ENCODE data around the gene OLIG1. TPM values are rescaled to one million over a fixed set of nuclear protein-coding genes. Genes with fewer than 3 reads are reported as not detected.

The OLIG1 gene
- total RNA-seq, 2 experiments from 2014 or later: not detected

DNA sequence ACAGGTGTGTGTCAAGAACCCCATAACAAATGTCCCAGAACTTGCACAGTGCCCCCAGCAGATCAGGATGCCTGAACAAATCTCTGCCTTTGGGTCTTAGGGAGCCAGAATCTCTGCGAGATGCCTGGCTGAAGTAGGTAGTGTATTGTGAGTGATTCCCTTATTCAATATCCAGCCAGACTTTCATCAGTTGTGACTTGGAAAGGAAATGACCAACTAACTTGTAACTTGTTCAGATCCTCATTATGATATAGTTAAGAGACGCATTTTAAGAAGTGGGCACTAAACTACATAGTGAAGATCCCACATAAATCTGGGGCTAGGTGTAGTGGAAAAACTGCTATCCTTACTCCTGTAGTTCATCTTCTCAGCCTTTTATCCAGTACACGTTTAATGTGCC is 32.4 kb upstream of the OLIG1 start:
- intact Hi-C loops (cut with DNase I, micrococcal nuclease): no loop called here
- H3K4me1 Mint-ChIP-seq (ENCODE audit: low read depth): peaks cover 13% of the 10 kb centered on the region
- no peak for DNase-seq
- peaks cover 10% of the 10 kb centered on the region for H3K4me1 ChIP-seq (ENCODE audit: insufficient read depth, low read length)
- H3K36me3 Mint-ChIP-seq (ENCODE audit: low read depth): no peaks in the 10 kb centered on the region
- no peak overlapping the region for H3K27ac Mint-ChIP-seq
- no peaks in the 10 kb centered on the region for H3K9me3 Mint-ChIP-seq
- no peak overlapping the region for H3K27ac ChIP-seq (ENCODE audit: low read depth in 1 of 2, low read length in 2 of 2)
- H3K9me3 ChIP-seq (ENCODE audit: control insufficient read depth in 1 of 2, insufficient read depth in 1 of 2, low read length in 2 of 2): peaks cover 0 to 11% of the 10 kb centered on the region in 2 experiments
- peaks cover 59% of the 10 kb centered on the region for H3K27me3 Mint-ChIP-seq
- H3K4me3 ChIP-seq (ENCODE audit: low read length): no peak overlapping the region
- H3K36me3 ChIP-seq (ENCODE audit: insufficient read depth, low read length): no peaks in the 10 kb centered on the region
- H3K4me3 Mint-ChIP-seq: no peak overlapping the region
- no peak for ATAC-seq (ENCODE audit: poor library complexity)
- ChIA-PET CTCF (no interaction called here), POLR2A (interaction anchor here (0.8 kb wide), 1 partner anchor 324 kb away, joined by 3 read pairs; no protein-coding TSS in a partner anchor)
- H3K27me3 ChIP-seq (ENCODE audit: control insufficient read depth in 1 of 2, insufficient read depth in 2 of 2, low read length in 2 of 2): peaks cover 9 to 16% of the 10 kb centered on the region in 2 experiments
- TF ChIP-seq, protein P1, sequence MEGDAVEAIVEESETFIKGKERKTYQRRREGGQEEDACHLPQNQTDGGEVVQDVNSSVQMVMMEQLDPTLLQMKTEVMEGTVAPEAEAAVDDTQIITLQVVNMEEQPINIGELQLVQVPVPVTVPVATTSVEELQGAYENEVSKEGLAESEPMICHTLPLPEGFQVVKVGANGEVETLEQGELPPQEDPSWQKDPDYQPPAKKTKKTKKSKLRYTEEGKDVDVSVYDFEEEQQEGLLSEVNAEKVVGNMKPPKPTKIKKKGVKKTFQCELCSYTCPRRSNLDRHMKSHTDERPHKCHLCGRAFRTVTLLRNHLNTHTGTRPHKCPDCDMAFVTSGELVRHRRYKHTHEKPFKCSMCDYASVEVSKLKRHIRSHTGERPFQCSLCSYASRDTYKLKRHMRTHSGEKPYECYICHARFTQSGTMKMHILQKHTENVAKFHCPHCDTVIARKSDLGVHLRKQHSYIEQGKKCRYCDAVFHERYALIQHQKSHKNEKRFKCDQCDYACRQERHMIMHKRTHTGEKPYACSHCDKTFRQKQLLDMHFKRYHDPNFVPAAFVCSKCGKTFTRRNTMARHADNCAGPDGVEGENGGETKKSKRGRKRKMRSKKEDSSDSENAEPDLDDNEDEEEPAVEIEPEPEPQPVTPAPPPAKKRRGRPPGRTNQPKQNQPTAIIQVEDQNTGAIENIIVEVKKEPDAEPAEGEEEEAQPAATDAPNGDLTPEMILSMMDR (IDR thresholded peaks at IDR 0.05): no peak

DNA sequence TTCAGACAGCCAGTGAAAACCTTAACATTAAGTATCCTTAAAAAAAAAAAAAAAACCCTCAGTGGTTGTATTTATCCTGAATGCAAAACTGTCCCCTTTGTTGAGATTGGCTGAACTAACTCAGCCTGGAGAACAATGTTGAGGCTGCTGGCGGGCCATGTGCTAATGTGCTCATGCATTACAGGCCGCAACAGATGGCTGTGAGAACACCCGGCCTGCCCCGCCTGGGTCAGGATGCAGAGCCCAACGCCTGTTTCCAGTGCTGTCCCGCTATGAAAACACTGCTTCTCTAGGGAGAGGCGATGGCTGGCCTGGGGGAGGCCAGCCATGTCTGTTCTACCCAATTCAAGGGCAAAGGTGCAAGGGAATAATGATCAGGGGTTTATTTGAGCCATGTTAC is 30.4 kb upstream of the OLIG1 start:
- ChIA-PET POLR2A (no interaction called here), CTCF (no interaction called here)
- Histone ChIP-seq H3K36me3 (ENCODE audit: insufficient read depth, low read length) (no peaks in the 10 kb centered on the region), H3K9me3 (ENCODE audit: control insufficient read depth in 1 of 2, insufficient read depth in 1 of 2, low read length in 2 of 2) (peaks cover 0 to 5% of the 10 kb centered on the region in 2 experiments), H3K27me3 (ENCODE audit: control insufficient read depth in 1 of 2, insufficient read depth in 2 of 2, low read length in 2 of 2) (peaks cover 15 to 16% of the 10 kb centered on the region in 2 experiments), H3K4me3 (ENCODE audit: low read length) (no peak overlapping the region), H3K4me1 (ENCODE audit: insufficient read depth, low read length) (peaks cover 10% of the 10 kb centered on the region), H3K27ac (ENCODE audit: low read depth in 1 of 2, low read length in 2 of 2) (no peak overlapping the region)
- peaks cover 13% of the 10 kb centered on the region for H3K4me1 Mint-ChIP-seq (ENCODE audit: low read depth)
- ATAC-seq (ENCODE audit: poor library complexity): no peak
- H3K9me3 Mint-ChIP-seq: no peaks in the 10 kb centered on the region
- no peaks in the 10 kb centered on the region for H3K36me3 Mint-ChIP-seq (ENCODE audit: low read depth)
- no peak for DNase-seq
- TF ChIP-seq, protein P1 (IDR thresholded peaks at IDR 0.05): no peak
- intact Hi-C loops (cut with DNase I, micrococcal nuclease): no loop called here
- no peak overlapping the region for H3K4me3 Mint-ChIP-seq
- no peak overlapping the region for H3K27ac Mint-ChIP-seq
- H3K27me3 Mint-ChIP-seq: peaks cover 66% of the 10 kb centered on the region

GRCh38 chr21:33040215-33040614 is 29.7 kb upstream of the OLIG1 start:
- ChIA-PET CTCF (no interaction called here), POLR2A (no interaction called here)
- Mint-ChIP-seq H3K27ac (no peak overlapping the region), H3K36me3 (ENCODE audit: low read depth) (no peaks in the 10 kb centered on the region), H3K4me3 (no peak overlapping the region), H3K9me3 (no peaks in the 10 kb centered on the region), H3K4me1 (ENCODE audit: low read depth) (peaks cover 13% of the 10 kb centered on the region), H3K27me3 (peaks cover 67% of the 10 kb centered on the region)
- Histone ChIP-seq H3K36me3 (ENCODE audit: insufficient read depth, low read length) (no peaks in the 10 kb centered on the region), H3K4me1 (ENCODE audit: insufficient read depth, low read length) (peaks cover 10% of the 10 kb centered on the region), H3K9me3 (ENCODE audit: control insufficient read depth in 1 of 2, insufficient read depth in 1 of 2, low read length in 2 of 2) (peaks cover 0 to 5% of the 10 kb centered on the region in 2 experiments), H3K27ac (ENCODE audit: low read depth in 1 of 2, low read length in 2 of 2) (no peak overlapping the region), H3K4me3 (ENCODE audit: low read length) (no peak overlapping the region), H3K27me3 (ENCODE audit: control insufficient read depth in 1 of 2, insufficient read depth in 2 of 2, low read length in 2 of 2) (peaks cover 16% of the 10 kb centered on the region in 2 experiments)
- intact Hi-C loops (cut with DNase I, micrococcal nuclease): no loop called here
- ATAC-seq (ENCODE audit: poor library complexity) (no peak), DNase-seq (no peak)
- TF ChIP-seq, protein P1 (IDR thresholded peaks at IDR 0.05): no peak

Data from CD4-positive, alpha-beta T cell (primary cell).